CD14-positive monocyte (primary cell): Measurements from ENCODE around the gene LEUTX. TPM values are rescaled to one million over a fixed set of nuclear protein-coding genes. Genes with fewer than 3 reads are reported as not detected.

Experiments
- DNase-seq, 3 donors: peaks; one replicate each; pipeline ENCODE4 v3.0.0-alpha.2; 2011 to 2022
- H2AFZ ChIP-seq: 2 replicates; pipeline ENCODE4 v1.6.0; 2012; ENCODE audit warnings: mild to moderate bottlenecking, low read depth, low read length, inconsistent platforms; ENCODE audit not compliant: insufficient read depth, poor library complexity, severe bottlenecking
- H3K27ac ChIP-seq, 2 donors: 1 replicate in 1 of 2; 2 replicates in 1 of 2; pipeline ENCODE4 v1.5.1; 2012 to 2013; ENCODE audit warnings: low read length in 2 of 2, control low read depth in 1 of 2, inconsistent platforms in 1 of 2, low read depth in 1 of 2, mild to moderate bottlenecking in 1 of 2
- H3K27me3 ChIP-seq, 2 donors: one replicate each; pipeline versions ENCODE4 v1.6.0 to v1.6.1; 2011 to 2013; ENCODE audit warnings: low read length in 2 of 2; ENCODE audit not compliant: control insufficient read depth in 2 of 2, insufficient read depth in 2 of 2
- H3K36me3 ChIP-seq, 2 donors: replicated peaks in 1 of 2; 1 replicate in 1 of 2; 2 replicates in 1 of 2; pipeline versions ENCODE4 v1.5.1 to v1.6.1; 2012 to 2013; ENCODE audit warnings: low read length in 2 of 2, control low read depth in 1 of 2, inconsistent platforms in 1 of 2, mild to moderate bottlenecking in 1 of 2; ENCODE audit not compliant: insufficient read depth in 2 of 2, control insufficient read depth in 1 of 2
- H3K4me1 ChIP-seq, 2 donors: 1 replicate in 1 of 2; 2 replicates in 1 of 2; pipeline versions ENCODE4 v1.5.1 to v1.6.1; 2012 to 2013; ENCODE audit warnings: low read length in 2 of 2, control low read depth in 1 of 2, inconsistent platforms in 1 of 2, mild to moderate bottlenecking in 1 of 2, moderate library complexity in 1 of 2; ENCODE audit not compliant: insufficient read depth in 2 of 2, control insufficient read depth in 1 of 2
- H3K4me2 ChIP-seq: replicated peaks from 2 replicates; pipeline ENCODE3; 2012; ENCODE audit warnings: low read length, moderate library complexity, mild to moderate bottlenecking; ENCODE audit not compliant: poor library complexity, severe bottlenecking; ENCODE audit errors: extremely low read depth
- H3K4me3 ChIP-seq, 3 experiments: fragments of 200-600 bp in 1 of 3; sonication (generic) in 1 of 3; replicated peaks in 1 of 3; 1 replicate in 2 of 3; 2 replicates in 1 of 3; pipeline ENCODE4 v1.5.1; 2011 to 2013; ENCODE audit warnings: low read length in 3 of 3, mild to moderate bottlenecking in 3 of 3, control low read depth in 2 of 3, low read depth in 2 of 3, inconsistent platforms in 1 of 3, moderate library complexity in 1 of 3
- H3K79me2 ChIP-seq: 2 replicates; pipeline ENCODE4 v1.6.0; 2012; ENCODE audit warnings: mild to moderate bottlenecking, control low read depth, inconsistent platforms, low read length, moderate library complexity; ENCODE audit not compliant: insufficient read depth
- H3K9ac ChIP-seq: 2 replicates; pipeline ENCODE4 v1.6.0; 2017; ENCODE audit warnings: low read length, mild to moderate bottlenecking; ENCODE audit not compliant: insufficient read depth, poor library complexity, severe bottlenecking
- H3K9me3 ChIP-seq, 2 donors: replicated peaks in 1 of 2; 1 replicate in 1 of 2; 2 replicates in 1 of 2; pipeline versions ENCODE4 v1.5.1 to v1.6.1; 2012 to 2013; ENCODE audit warnings: low read length in 2 of 2, control low read depth in 1 of 2; ENCODE audit not compliant: control insufficient read depth in 1 of 2, insufficient read depth in 1 of 2
- H4K20me1 ChIP-seq: 2 replicates; pipeline ENCODE4 v1.6.0; 2012; ENCODE audit warnings: mild to moderate bottlenecking, low read length, control low read depth, moderate library complexity; ENCODE audit not compliant: insufficient read depth
- H3K27ac Mint-ChIP-seq, 7 donors: one replicate each; pipeline ENCODE4 v1.8.0; 2020; ENCODE audit warnings: mild to moderate bottlenecking in 7 of 7, mixed read lengths in 7 of 7, moderate library complexity in 6 of 7, inconsistent platforms in 2 of 7
- H3K27me3 Mint-ChIP-seq, 3 donors: one replicate each; pipeline ENCODE4 v1.8.0; 2021 to 2022; ENCODE audit warnings: low read depth in 3 of 3, mild to moderate bottlenecking in 3 of 3, mixed read lengths in 3 of 3, moderate library complexity in 3 of 3, inconsistent platforms in 1 of 3
- H3K36me3 Mint-ChIP-seq, 2 donors: one replicate each; pipeline ENCODE4 v1.8.0; 2020; ENCODE audit warnings: mixed read lengths in 2 of 2, inconsistent platforms in 1 of 2, mild to moderate bottlenecking in 1 of 2
- H3K4me1 Mint-ChIP-seq: one replicate; pipeline ENCODE4 v1.8.0; 2020; ENCODE audit warnings: mild to moderate bottlenecking, mixed read lengths
- H3K4me3 Mint-ChIP-seq, 2 donors: one replicate each; pipeline ENCODE4 v1.8.0; 2020; ENCODE audit warnings: mild to moderate bottlenecking in 2 of 2, mixed read lengths in 2 of 2, moderate library complexity in 1 of 2
- H3K9me3 Mint-ChIP-seq, 7 donors: one replicate each; pipeline ENCODE4 v1.8.0; 2020 to 2022; ENCODE audit warnings: mixed read lengths in 7 of 7, mild to moderate bottlenecking in 6 of 7, moderate library complexity in 6 of 7, inconsistent platforms in 2 of 7
- CTCF ChIP-seq: fragments of 200-600 bp; IDR thresholded peaks from one replicate; pipeline ENCODE4 v1.8.0; 2022; ENCODE audit warnings: antibody characterized with exemption, mild to moderate bottlenecking
- WGBS: methylation state at CpG from one replicate; pipeline ENCODE4 v1.1.5; 2013; ENCODE audit warnings: missing lambda C conversion rate; ENCODE audit not compliant: insufficient coverage; 5-methylcytosine and 5-hydroxymethylcytosine counted together
- intact Hi-C, 2 donors: fragments of 100-400 bp; cut with micrococcal nuclease; formaldehyde crosslinking; loops; one replicate each; pipeline versions ENCODE4 v1.15.0 to v1.15.1; 2023
- polyA plus RNA-seq, 3 donors: library from polyadenylated mRNA; depleted of rRNA in 1 of 3; unstranded in 2 of 3; stranded (reverse) in 1 of 3; fragments of 300-500 nt in 2 of 3; fragments of >200 nt in 1 of 3; fragmentation: Illumina TruSeq in 2 of 3; gene quantifications; 1 replicate in 2 of 3; 2 replicates in 1 of 3; pipeline ENCODE4 v1.2.3, GENCODE V29; 2012 to 2021

LEUTX gene
- polyA plus RNA-seq, 3 donors = not detected

GRCh38 chr19:39797083-39797482, 18.4 kb downstream of the LEUTX start:
- DNase-seq = no peak
- Mint-ChIP-seq H3K27ac (no peak overlapping the region), H3K4me3 (no peak overlapping the region), H3K9me3 (peaks cover 0 to 1% (median 0%) of the 10 kb centered on the region in 7 donors), H3K36me3 (no peaks in the 10 kb centered on the region), H3K4me1 (peaks cover 6% of the 10 kb centered on the region), H3K27me3 (peaks cover 4 to 22% (median 11%) of the 10 kb centered on the region in 3 donors)
- Histone ChIP-seq H3K9ac (no peak overlapping the region), H3K79me2 (no peaks in the 10 kb centered on the region), H4K20me1 (no peaks in the 10 kb centered on the region), H3K27ac (no peak overlapping the region), H3K4me2 (no peak overlapping the region), H3K9me3 (no peaks in the 10 kb centered on the region), H3K36me3 (no peaks in the 10 kb centered on the region), H3K4me1 (peaks cover 0 to 6% of the 10 kb centered on the region in 2 donors), H3K4me3 (no peak overlapping the region), H3K27me3 (peaks cover 0 to 2% of the 10 kb centered on the region in 2 donors), H2AFZ (no peak overlapping the region)
- intact Hi-C loops = no loop called here
- no CpG with 5 or more reads among the region's 2 CpGs for WGBS
- TF ChIP-seq CTCF = no peak

- Histone ChIP-seq H3K9me3 (no peaks in the 10 kb centered on the region), H3K4me1 (no peaks in the 10 kb centered on the region), H3K9ac (no peak overlapping the region), H3K36me3 (no peaks in the 10 kb centered on the region), H3K79me2 (no peaks in the 10 kb centered on the region), H2AFZ (no peak overlapping the region), H3K4me3 (no peak overlapping the region), H3K4me2 (no peak overlapping the region), H3K27ac (no peak overlapping the region), H4K20me1 (no peaks in the 10 kb centered on the region), H3K27me3 (no peaks in the 10 kb centered on the region)
- peaks cover 0 to 6% (median 0%) of the 10 kb centered on the region in 7 donors for H3K9me3 Mint-ChIP-seq
- H3K4me1 Mint-ChIP-seq = no peaks in the 10 kb centered on the region
- WGBS = no CpG with 5 or more reads among the region's 4 CpGs
- intact Hi-C loops = no loop called here
- H3K27me3 Mint-ChIP-seq = peaks cover 3 to 8% (median 4%) of the 10 kb centered on the region in 3 donors
- no peak overlapping the region for H3K27ac Mint-ChIP-seq
- no peak for DNase-seq
- H3K4me3 Mint-ChIP-seq = no peak overlapping the region
- no peak for TF ChIP-seq CTCF
- no peaks in the 10 kb centered on the region for H3K36me3 Mint-ChIP-seq
These were observed 24.3 kb downstream of the LEUTX start for GRCh38 chr19:39802958-39803357.
